22Rv1 (cell line): ENCODE measurements around the gene ALX3.
A peak's percentile ranks its signal among the peaks of the same experiment; 100 is the strongest.

Source experiments
- H3K27ac ChIP-seq: fragments of 450-650 bp; 2 replicates; pipeline ENCODE4 v1.5.1; 2017
- ZFX ChIP-seq: fragments of 450-650 bp; IDR thresholded peaks from 2 replicates; pipeline ENCODE4 v1.6.1; 2017; ENCODE audit warnings: antibody characterized with exemption, borderline replicate concordance
- TF ChIP-seq, protein P1 (sequence below): fragments of 450-650 bp; IDR thresholded peaks from 2 replicates; pipeline ENCODE4 v1.5.1; 2017; ENCODE audit warnings: mild to moderate bottlenecking

ALX3 gene

DNA sequence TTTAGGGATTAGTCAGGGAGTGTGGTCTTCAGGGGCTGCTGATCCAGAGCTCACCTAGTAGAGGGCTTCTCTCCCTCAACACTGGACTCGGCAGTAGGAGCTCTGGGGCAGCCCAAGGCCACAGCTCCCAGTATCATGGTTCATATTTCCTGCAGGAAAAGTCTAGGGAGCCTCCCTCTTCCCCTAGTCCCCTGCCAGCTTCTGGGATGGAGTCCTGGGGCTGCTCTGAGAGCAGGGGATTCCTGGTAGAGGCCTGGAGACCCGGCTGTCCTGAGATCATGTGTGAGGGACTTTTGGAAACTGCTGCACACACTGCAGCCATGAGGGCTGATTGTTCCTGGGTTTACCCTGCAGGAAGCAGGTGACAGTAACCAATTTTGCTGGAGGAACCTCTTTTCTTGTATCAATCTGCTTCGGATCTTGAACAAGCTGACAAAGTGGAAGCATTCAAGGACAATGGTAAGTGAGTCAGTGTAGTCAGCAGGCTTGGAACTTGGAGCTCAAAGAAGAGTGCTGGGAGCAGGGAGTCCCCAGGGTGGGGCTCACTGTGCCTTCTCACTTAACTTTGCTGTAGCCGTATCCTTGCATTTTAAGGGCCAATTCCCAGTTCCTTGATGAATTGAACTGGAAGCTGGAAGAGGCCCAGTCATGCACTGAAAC is 19.7 kb downstream of the ALX3 start:
- TF ChIP-seq, protein P1, sequence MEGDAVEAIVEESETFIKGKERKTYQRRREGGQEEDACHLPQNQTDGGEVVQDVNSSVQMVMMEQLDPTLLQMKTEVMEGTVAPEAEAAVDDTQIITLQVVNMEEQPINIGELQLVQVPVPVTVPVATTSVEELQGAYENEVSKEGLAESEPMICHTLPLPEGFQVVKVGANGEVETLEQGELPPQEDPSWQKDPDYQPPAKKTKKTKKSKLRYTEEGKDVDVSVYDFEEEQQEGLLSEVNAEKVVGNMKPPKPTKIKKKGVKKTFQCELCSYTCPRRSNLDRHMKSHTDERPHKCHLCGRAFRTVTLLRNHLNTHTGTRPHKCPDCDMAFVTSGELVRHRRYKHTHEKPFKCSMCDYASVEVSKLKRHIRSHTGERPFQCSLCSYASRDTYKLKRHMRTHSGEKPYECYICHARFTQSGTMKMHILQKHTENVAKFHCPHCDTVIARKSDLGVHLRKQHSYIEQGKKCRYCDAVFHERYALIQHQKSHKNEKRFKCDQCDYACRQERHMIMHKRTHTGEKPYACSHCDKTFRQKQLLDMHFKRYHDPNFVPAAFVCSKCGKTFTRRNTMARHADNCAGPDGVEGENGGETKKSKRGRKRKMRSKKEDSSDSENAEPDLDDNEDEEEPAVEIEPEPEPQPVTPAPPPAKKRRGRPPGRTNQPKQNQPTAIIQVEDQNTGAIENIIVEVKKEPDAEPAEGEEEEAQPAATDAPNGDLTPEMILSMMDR: no peak
- no peak for TF ChIP-seq ZFX
- no peak overlapping the region for H3K27ac ChIP-seq

DNA sequence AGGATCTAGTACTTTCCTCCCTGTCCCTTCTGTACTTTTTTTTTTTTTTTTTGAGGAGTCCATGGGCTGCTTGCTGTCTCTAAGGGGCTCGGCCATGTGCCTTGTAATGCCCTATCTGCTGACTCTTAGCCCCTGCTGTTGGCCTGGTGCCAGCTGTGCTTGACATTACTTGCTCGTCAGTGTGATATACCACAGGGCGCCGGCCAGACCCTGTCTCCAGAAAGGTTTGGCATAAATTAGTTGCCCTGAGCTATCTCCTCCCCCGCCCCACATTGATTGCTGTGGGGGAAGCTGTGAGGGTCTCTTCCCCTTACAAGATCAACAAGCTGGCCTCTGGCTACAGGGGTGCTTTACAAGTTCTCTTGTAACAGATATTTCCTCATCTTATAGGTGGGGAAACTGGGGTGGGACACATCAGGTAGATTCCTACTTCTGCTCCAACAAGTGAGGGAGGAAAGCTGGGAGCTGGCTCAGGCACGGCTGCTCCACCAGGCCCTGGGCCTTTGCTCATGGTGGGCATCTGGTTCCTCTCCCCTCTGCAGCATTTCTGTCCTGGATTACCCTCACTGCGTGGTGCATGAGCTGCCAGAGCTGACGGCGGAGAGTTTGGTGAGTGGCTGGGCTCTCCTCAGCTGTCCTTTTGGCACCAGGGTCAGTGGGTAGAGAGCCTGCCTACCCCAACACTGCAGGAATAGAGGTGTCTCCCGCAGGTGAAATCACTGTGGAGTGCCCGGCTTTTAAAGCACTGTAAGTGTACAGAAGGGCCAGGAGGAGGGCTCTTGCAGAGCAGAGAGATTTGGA is 20.5 kb downstream of the ALX3 start:
- TF ChIP-seq ZFX: no peak
- TF ChIP-seq, protein P1: no peak
- H3K27ac ChIP-seq: peak overlapping the region; percentile 17; the same call in 1 of the 2 replicates

DNA sequence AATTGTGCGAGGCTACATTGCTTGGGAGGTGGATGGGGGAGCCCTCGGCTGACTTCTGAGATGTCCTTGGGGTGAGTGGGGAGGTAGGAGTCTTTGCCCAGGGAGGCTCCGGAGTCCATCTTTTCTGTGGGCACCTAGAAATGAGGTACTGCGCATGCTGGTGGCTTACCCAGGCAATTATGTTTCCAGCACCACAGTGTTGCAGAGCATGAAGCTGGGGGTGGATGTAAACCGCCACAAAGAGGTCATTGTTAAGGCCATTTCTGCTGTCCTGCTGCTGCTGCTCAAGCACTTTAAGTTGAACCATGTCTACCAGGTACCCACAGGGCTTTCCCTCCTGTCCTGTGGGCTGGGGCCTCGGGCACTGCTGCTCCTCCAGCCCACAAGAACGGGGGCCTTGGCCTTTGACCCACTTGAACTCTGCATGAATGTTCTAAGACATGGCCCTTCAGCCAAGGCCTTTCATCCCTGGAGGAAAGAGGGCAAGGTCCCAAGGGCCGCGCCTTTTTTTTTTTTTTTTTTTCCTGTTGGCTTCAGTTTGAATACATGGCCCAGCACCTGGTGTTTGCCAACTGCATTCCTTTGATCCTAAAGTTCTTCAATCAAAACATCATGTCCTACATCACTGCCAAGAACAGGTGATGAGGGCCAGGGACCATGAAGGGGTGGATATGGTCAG is 21.4 kb downstream of the ALX3 start:
- peak overlapping the region; percentile 17; the same call in 1 of the 2 replicates for H3K27ac ChIP-seq
- TF ChIP-seq ZFX: no peak
- TF ChIP-seq, protein P1: no peak

DNA sequence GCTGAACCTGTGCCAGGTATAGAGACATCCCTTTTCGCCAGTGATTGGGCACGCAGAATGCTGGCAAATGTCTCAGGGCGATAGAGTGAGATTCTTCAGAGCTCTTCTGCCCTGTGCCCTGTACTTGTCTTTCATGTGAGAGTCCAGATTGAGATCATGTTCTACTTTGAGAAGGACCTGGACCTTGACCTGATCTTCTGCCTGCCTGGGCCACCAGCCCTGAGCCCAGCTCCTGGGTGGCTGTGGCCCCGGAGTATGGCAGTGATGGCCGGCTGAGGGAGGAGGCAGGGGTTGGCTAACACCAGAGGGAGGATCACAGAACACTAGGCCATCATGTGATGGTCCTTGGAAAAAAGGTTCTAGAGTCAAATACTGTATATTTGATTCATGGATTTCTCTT is 22.2 kb downstream of the ALX3 start:
- no peak for TF ChIP-seq ZFX
- TF ChIP-seq, protein P1: no peak
- H3K27ac ChIP-seq: 0 out of 2 replicates have a peak overlapping the region, but pooled peaks have one; percentile 17

DNA sequence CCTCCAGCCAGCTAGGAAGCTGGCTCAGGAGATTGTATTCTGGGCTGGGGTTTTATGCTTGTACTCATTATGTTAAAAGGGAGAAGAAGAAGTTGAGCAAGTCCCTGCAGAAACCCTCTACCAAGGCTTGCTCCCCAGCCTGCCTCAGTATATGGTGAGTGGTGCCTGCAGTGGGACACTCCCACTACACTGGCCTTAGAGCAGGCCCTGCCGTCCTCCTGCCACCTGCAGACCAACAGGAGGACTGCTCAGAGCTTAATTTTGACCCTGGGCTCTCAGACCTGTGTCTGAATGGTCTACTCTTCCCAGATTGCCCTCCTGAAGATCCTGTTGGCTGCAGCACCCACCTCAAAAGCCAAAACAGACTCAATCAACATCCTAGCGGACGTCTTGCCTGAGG is 23.0 kb downstream of the ALX3 start:
- TF ChIP-seq ZFX: no peak
- TF ChIP-seq, protein P1: no peak; the same call in 1 of the 2 replicates
- no peak overlapping the region for H3K27ac ChIP-seq

DNA sequence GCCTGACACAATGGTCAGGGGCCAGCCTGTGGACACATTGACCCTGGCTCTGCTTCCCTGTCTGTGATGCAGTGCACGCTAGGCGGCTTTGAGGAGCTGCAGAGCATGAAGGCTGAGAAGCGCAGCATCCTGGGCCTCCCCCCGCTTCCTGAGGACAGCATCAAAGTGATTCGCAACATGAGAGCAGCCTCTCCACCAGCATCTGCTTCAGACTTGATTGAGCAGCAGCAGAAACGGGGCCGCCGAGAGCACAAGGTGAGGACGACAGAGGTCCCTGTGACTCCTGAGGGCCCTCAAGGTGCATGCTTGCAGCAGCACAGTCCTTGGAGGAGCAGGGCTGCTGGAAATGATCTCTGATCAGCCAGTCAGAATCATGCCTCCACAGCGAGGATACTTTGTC is 27.5 kb downstream of the ALX3 start:
- TF ChIP-seq, protein P1: no peak
- TF ChIP-seq ZFX: no peak
- no peak overlapping the region for H3K27ac ChIP-seq
